NCI-H2081 (cell line): ENCODE measurements around the gene FAM107B.
"Not testable (repeated sequence)": the region's sequence is repeated elsewhere in the genome, so short reads cannot be mapped to it uniquely, and the experiment has no call there.

ENCODE experiments used
- DNase-seq, 2 experiments: peaks; one replicate each; lab custom pipeline; 2025; lab: John Stamatoyannopoulos, UW

FAM107B gene

GRCh38 chr10:14774797-14775196 lies at the start of gene FAM107B:
Gene FAM107B (minus strand): TSS chr10:14774897. CDS start chr10:14774663, 234 bp downstream.
- DNase-seq = no peak

GRCh38 chr10:14823966-14824365 lies 49.3 kb upstream of the FAM107B start:
- DNase-seq = no peak

- peak; percentile 5 to 32 for DNase-seq
Measured at GRCh38 chr10:14822879-14823755, 48.4 kb upstream of the FAM107B start.

GRCh38 chr10:14821635-14822375 lies 47.1 kb upstream of the FAM107B start:
- peak; percentile 7 to 44 for DNase-seq

GRCh38 chr10:14820775-14821154 lies 46.1 kb upstream of the FAM107B start:
- no peak for DNase-seq

GRCh38 chr10:14820010-14820774 lies 45.5 kb upstream of the FAM107B start:
- DNase-seq = no peak

- DNase-seq = not testable (repeated sequence)
Measured at GRCh38 chr10:14816717-14817116, 42.0 kb upstream of the FAM107B start.

- DNase-seq = no peak
Measured at GRCh38 chr10:14815681-14816080, 41.0 kb upstream of the FAM107B start.

GRCh38 chr10:14812271-14812670 lies 37.6 kb upstream of the FAM107B start:
- DNase-seq = no peak

GRCh38 chr10:14810969-14811953 lies 36.6 kb upstream of the FAM107B start:
- no peak for DNase-seq

- no peak for DNase-seq
Measured at GRCh38 chr10:14806318-14806717, 31.6 kb upstream of the FAM107B start.

GRCh38 chr10:14803827-14804226 lies 29.1 kb upstream of the FAM107B start:
- no peak for DNase-seq

- no peak for DNase-seq
Measured at GRCh38 chr10:14801723-14802122, 27.0 kb upstream of the FAM107B start.

GRCh38 chr10:14800397-14800796 lies 25.7 kb upstream of the FAM107B start:
- DNase-seq = no peak

- no peak for DNase-seq
Measured at GRCh38 chr10:14798636-14799035, 23.9 kb upstream of the FAM107B start.

- no peak for DNase-seq
Measured at GRCh38 chr10:14787938-14788337, 13.2 kb upstream of the FAM107B start.

- no peak for DNase-seq
Measured at GRCh38 chr10:14784459-14785055, 9.9 kb upstream of the FAM107B start.

GRCh38 chr10:14782691-14783363 lies 8.1 kb upstream of the FAM107B start:
- DNase-seq = no peak

GRCh38 chr10:14781763-14782162 lies 7.1 kb upstream of the FAM107B start:
- DNase-seq = no peak

- no peak for DNase-seq
Measured at GRCh38 chr10:14779001-14779651, 4.4 kb upstream of the FAM107B start.
